H1 (cell line): Measurements from ENCODE around the gene SMYD3. TPM values are rescaled to one million over a fixed set of nuclear protein-coding genes. Genes with fewer than 3 reads are reported as not detected.

Source experiments
- ATF2 ChIP-seq: IDR thresholded peaks from 2 replicates; pipeline ENCODE4 v1.6.1; 2012; ENCODE audit warnings: low read length, inconsistent platforms
- BCL11A ChIP-seq, 2 experiments: IDR thresholded peaks; one replicate each; pipeline ENCODE4 v1.6.1; 2011; ENCODE audit warnings: low read depth in 2 of 2, low read length in 2 of 2, mild to moderate bottlenecking in 2 of 2
- CEBPB ChIP-seq: IDR thresholded peaks from 2 replicates; pipeline ENCODE4 v1.6.1; 2012; ENCODE audit warnings: low read depth, low read length
- CREB1 ChIP-seq: IDR thresholded peaks from 2 replicates; pipeline ENCODE4 v1.6.1; 2012; ENCODE audit warnings: inconsistent platforms
- CTBP2 ChIP-seq: IDR thresholded peaks from 2 replicates; pipeline ENCODE4 v1.7.0; 2011; ENCODE audit warnings: borderline replicate concordance, mild to moderate bottlenecking, moderate library complexity, mixed read lengths, low read length; ENCODE audit not compliant: insufficient read depth, insufficient read length
- POU5F1 ChIP-seq: IDR thresholded peaks from 2 replicates; pipeline ENCODE4 v1.6.1; 2011; ENCODE audit warnings: low read depth, mild to moderate bottlenecking, low read length, moderate library complexity
- RBBP5 ChIP-seq: IDR thresholded peaks from 2 replicates; pipeline ENCODE4 v1.7.1; 2012; ENCODE audit warnings: low read depth, mild to moderate bottlenecking, inconsistent platforms, low read length, moderate library complexity, borderline replicate concordance
- SP4 ChIP-seq: IDR thresholded peaks from 2 replicates; pipeline ENCODE4 v1.6.1; 2012; ENCODE audit warnings: low read length, inconsistent platforms
- polyA plus RNA-seq, 7 experiments: library from polyadenylated mRNA; depleted of rRNA in 3 of 7; stranded (reverse) in 5 of 7; unstranded in 2 of 7; fragments of >200 nt in 5 of 7; fragments of 200-250 nt in 2 of 7; gene quantifications; 1 replicate in 5 of 7; 2 replicates in 1 of 7; 4 replicates in 1 of 7; pipeline versions ENCODE4 v1.2.1 to v1.2.3, GENCODE V29; 2011 to 2013; ENCODE audit warnings: missing spikeins in 2 of 7, mixed read lengths in 2 of 7
- total RNA-seq: library from RNA; stranded (reverse); fragmentation: NEBNext Ultra II Directional; extraction: Animal tissue kit (Norgen Biotek cat#: 25700); gene quantifications from 2 replicates; pipeline ENCODE4 v1.2.1, GENCODE V29; 2021

The SMYD3 gene
- total and polyA plus RNA-seq, 2 of the 8 experiments (the other 6 are each of a cell fraction or from before 2014, with no cell fraction given) = 17.3 to 25.4 TPM

GRCh38 chr1:246131095-246131494, 376.0 kb downstream of the SMYD3 start (continued):
- TF ChIP-seq ATF2 (no peak), CEBPB (no peak), CREB1 (no peak), BCL11A (IDR thresholded peaks at IDR 0.05; ENCODE audit: low read depth in 2 of 2, low read length in 2 of 2) (no peak), POU5F1 (no peak), RBBP5 (no peak), CTBP2 (no peak), SP4 (no peak)
